GM23248 (cell line): ENCODE data around the gene CYTH2.

Source experiments
- EZH2 ChIP-seq: fragments of 200-600 bp; sonication (generic); IDR thresholded peaks from 2 replicates; pipeline ENCODE4 v1.6.1; 2018; ENCODE audit warnings: antibody characterized with exemption, mild to moderate bottlenecking; ENCODE audit not compliant: insufficient read depth, poor library complexity, severe bottlenecking
- EZH2phosphoT487 ChIP-seq: fragments of 200-600 bp; sonication (generic); IDR thresholded peaks from 2 replicates; pipeline ENCODE4 v1.6.1; 2018; ENCODE audit warnings: antibody characterized with exemption, moderate library complexity, mild to moderate bottlenecking, low read depth; ENCODE audit not compliant: insufficient read depth

GRCh38 chr19:48446579-48446978 lies 22.6 kb upstream of the CYTH2 start:
- TF ChIP-seq EZH2 (no peak), EZH2phosphoT487 (no peak)
